ENCODE results near the gene UBTD2.

GRCh38 chr5:172162987-172163343 is 120.6 kb downstream of the UBTD2 start:
- TF ChIP-seq POLR2A (IDR thresholded peaks at IDR 0.05), result no peak
- TF ChIP-seq, protein P1, sequence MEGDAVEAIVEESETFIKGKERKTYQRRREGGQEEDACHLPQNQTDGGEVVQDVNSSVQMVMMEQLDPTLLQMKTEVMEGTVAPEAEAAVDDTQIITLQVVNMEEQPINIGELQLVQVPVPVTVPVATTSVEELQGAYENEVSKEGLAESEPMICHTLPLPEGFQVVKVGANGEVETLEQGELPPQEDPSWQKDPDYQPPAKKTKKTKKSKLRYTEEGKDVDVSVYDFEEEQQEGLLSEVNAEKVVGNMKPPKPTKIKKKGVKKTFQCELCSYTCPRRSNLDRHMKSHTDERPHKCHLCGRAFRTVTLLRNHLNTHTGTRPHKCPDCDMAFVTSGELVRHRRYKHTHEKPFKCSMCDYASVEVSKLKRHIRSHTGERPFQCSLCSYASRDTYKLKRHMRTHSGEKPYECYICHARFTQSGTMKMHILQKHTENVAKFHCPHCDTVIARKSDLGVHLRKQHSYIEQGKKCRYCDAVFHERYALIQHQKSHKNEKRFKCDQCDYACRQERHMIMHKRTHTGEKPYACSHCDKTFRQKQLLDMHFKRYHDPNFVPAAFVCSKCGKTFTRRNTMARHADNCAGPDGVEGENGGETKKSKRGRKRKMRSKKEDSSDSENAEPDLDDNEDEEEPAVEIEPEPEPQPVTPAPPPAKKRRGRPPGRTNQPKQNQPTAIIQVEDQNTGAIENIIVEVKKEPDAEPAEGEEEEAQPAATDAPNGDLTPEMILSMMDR (IDR thresholded peaks at IDR 0.05), result no peak
